Rectal smooth muscle tissue (tissue), 1 donor: ENCODE measurements around the gene FLNA.
"Not testable (repeated sequence)": the region's sequence is repeated elsewhere in the genome, so short reads cannot be mapped to it uniquely, and the experiment has no call there.

Experiments used
- H3K27ac ChIP-seq: one replicate; pipeline ENCODE4 v1.7.0; 2013; ENCODE audit warnings: low read depth, low read length, inconsistent platforms
- H3K27me3 ChIP-seq: one replicate; pipeline ENCODE4 v1.7.0; 2013; ENCODE audit warnings: low read length; ENCODE audit not compliant: control insufficient read depth, insufficient read depth
- H3K36me3 ChIP-seq: one replicate; pipeline ENCODE4 v1.7.0; 2013; ENCODE audit warnings: low read length; ENCODE audit not compliant: control insufficient read depth, insufficient read depth
- H3K4me1 ChIP-seq: one replicate; pipeline ENCODE4 v1.7.0; 2013; ENCODE audit warnings: low read length; ENCODE audit not compliant: control insufficient read depth, insufficient read depth
- H3K4me3 ChIP-seq: one replicate; pipeline ENCODE4 v1.7.0; 2013; ENCODE audit warnings: low read length
- H3K9ac ChIP-seq: one replicate; pipeline ENCODE4 v1.7.0; 2013; ENCODE audit warnings: low read length

FLNA gene

GRCh38 chrX:154396973-154397887, 22.8 kb upstream of the FLNA start:
- Histone ChIP-seq H3K4me3 (peak overlapping the region; percentile 53), H3K36me3 (peaks cover 12% of the 10 kb centered on the region), H3K9ac (peak overlapping the region; percentile 40), H3K4me1 (peaks cover 4% of the 10 kb centered on the region), H3K27ac (peak overlapping the region; percentile 96), H3K27me3 (no peaks in the 10 kb centered on the region)

DNA sequence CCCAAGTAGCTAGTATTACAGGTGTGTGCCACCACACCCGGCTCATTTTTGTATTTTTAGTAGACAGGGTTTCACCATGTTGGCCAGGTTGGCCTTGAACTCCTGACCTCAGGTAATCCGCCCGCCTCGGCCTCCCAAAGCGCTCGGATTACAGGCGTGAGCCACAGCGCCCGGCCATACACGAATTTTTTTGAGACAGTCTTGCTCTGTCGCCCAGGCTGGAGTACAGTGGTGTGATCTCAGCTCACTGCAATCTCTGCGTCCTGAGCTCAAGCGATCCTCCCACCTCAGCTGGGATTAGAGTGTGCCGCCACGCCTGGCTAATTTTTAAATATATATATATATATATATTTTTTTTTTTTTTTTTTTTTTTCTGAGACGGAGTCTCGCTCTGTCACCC, 21.9 kb upstream of the FLNA start:
- H3K36me3 ChIP-seq: peaks cover 12% of the 10 kb centered on the region
- not testable (repeated sequence) for H3K4me3 ChIP-seq, H3K27me3 ChIP-seq, H3K4me1 ChIP-seq, H3K27ac ChIP-seq, H3K9ac ChIP-seq

GRCh38 chrX:154389812-154390747, 15.6 kb upstream of the FLNA start:
- H3K27ac ChIP-seq, H3K4me1 ChIP-seq, H3K9ac ChIP-seq, H3K36me3 ChIP-seq, H3K4me3 ChIP-seq, H3K27me3 ChIP-seq: not testable (repeated sequence)

- not testable (repeated sequence) for H3K9ac ChIP-seq, H3K4me3 ChIP-seq, H3K4me1 ChIP-seq, H3K27ac ChIP-seq, H3K27me3 ChIP-seq, H3K36me3 ChIP-seq
Observed at GRCh38 chrX:154388649-154389048, 14.2 kb upstream of the FLNA start.

- not testable (repeated sequence) for H3K27ac ChIP-seq, H3K9ac ChIP-seq, H3K4me1 ChIP-seq, H3K36me3 ChIP-seq, H3K4me3 ChIP-seq, H3K27me3 ChIP-seq
Observed at GRCh38 chrX:154388094-154388493, 13.7 kb upstream of the FLNA start.

GRCh38 chrX:154384284-154384892, 10.0 kb upstream of the FLNA start:
- no peak overlapping the region for H3K27ac ChIP-seq
- H3K36me3 ChIP-seq: no peaks in the 10 kb centered on the region
- peaks cover 5% of the 10 kb centered on the region for H3K27me3 ChIP-seq
- H3K9ac ChIP-seq: no peak overlapping the region
- H3K4me3 ChIP-seq: no peak overlapping the region
- H3K4me1 ChIP-seq: peaks cover 7% of the 10 kb centered on the region

GRCh38 chrX:154383359-154384283, 9.2 kb upstream of the FLNA start:
- H3K36me3 ChIP-seq: no peaks in the 10 kb centered on the region
- no peak overlapping the region for H3K9ac ChIP-seq
- no peak overlapping the region for H3K27ac ChIP-seq
- peaks cover 5% of the 10 kb centered on the region for H3K27me3 ChIP-seq
- no peak overlapping the region for H3K4me3 ChIP-seq
- peaks cover 7% of the 10 kb centered on the region for H3K4me1 ChIP-seq

DNA sequence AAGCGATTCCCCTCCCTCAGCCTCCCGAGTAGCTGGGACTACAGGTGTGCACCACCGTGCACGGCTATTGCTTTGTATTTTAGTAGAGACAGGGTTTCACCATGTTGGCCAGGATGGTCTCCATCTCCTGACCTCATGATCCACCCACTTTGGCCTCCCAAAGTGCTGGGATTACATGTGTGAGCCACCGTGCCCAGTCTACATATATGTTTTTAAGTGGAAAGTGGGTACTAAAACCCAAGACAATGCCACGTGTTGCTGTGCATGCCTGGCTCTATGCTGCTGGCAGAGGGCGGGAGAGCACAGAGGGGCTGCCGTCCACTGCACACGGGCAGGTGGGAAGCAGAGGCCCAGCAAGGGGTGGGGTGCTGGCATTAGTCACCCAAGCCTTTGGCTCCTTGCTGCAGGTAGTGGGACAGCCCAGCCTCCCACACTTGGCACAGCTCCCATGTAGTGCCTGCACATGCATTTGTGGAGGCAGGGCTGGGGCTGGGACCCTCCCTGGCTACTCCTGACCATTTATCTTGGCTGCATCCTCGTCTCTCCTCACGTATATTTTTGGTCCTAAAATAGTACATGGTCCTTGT, 8.1 kb upstream of the FLNA start:
- Histone ChIP-seq H3K9ac (no peak overlapping the region), H3K27ac (no peak overlapping the region), H3K36me3 (no peaks in the 10 kb centered on the region), H3K4me1 (peaks cover 7% of the 10 kb centered on the region), H3K27me3 (peaks cover 5% of the 10 kb centered on the region), H3K4me3 (no peak overlapping the region)

GRCh38 chrX:154381271-154381670, 6.8 kb upstream of the FLNA start:
- Histone ChIP-seq H3K9ac (no peak overlapping the region), H3K4me1 (peaks cover 14% of the 10 kb centered on the region), H3K4me3 (no peak overlapping the region), H3K27ac (no peak overlapping the region), H3K36me3 (no peaks in the 10 kb centered on the region), H3K27me3 (peaks cover 5% of the 10 kb centered on the region)

DNA sequence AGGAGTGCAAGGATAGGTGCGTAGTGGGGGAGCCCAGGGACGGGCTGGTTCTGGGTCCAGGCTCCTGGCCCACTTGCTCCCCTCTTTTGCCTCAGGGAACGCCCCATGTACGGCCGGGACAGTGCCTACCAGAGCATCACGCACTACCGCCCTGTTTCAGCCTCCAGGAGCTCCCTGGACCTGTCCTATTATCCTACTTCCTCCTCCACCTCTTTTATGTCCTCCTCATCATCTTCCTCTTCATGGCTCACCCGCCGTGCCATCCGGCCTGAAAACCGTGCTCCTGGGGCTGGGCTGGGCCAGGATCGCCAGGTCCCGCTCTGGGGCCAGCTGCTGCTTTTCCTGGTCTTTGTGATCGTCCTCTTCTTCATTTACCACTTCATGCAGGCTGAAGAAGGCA, 6.4 kb upstream of the FLNA start:
- Histone ChIP-seq H3K27ac (peak overlapping the region; percentile 97), H3K9ac (no peak overlapping the region), H3K27me3 (peaks cover 5% of the 10 kb centered on the region), H3K4me3 (peak overlapping the region; percentile 61), H3K4me1 (peaks cover 15% of the 10 kb centered on the region), H3K36me3 (no peaks in the 10 kb centered on the region)

DNA sequence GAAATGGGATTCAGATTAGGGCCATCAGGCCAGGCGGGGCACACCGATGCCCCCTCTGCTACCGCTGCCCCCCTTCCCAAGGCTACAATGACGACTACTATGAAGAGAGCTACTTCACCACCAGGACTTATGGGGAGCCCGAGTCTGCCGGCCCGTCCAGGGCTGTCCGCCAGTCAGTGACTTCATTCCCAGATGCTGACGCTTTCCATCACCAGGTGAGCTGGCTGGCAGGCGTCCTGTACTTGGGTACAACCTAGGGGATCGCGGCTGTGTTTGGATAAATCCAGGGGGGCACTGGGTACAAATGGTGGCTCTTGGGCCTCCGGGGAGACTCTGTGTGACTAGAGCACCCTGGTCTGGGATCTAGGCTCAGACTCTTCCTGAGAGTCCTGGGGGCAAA, 5.7 kb upstream of the FLNA start:
- H3K27ac ChIP-seq: peak overlapping the region; percentile 97
- peaks cover 15% of the 10 kb centered on the region for H3K4me1 ChIP-seq
- H3K9ac ChIP-seq: peak overlapping the region; percentile 68
- H3K27me3 ChIP-seq: peaks cover 5% of the 10 kb centered on the region
- H3K4me3 ChIP-seq: peak overlapping the region; percentile 61
- no peaks in the 10 kb centered on the region for H3K36me3 ChIP-seq
